Liver (tissue), 9 donors: ENCODE measurements around the gene NRF1. TPM values are rescaled to one million over a fixed set of nuclear protein-coding genes. Genes with fewer than 3 reads are reported as not detected.

Source experiments
- DNase-seq: peaks from one replicate; pipeline ENCODE4 v3.0.0-alpha.2; 2017; ENCODE audit warnings: low spot score
- H3K27ac ChIP-seq, 2 donors: one replicate each; pipeline ENCODE4 v1.7.0; 2013; ENCODE audit warnings: inconsistent platforms in 2 of 2, low read length in 2 of 2, control low read depth in 1 of 2, low read depth in 1 of 2, mild to moderate bottlenecking in 1 of 2
- H3K27me3 ChIP-seq, 4 donors: one replicate each; pipeline versions ENCODE4 v1.6.1 to v1.7.0; 2013; ENCODE audit warnings: low read length in 3 of 4, inconsistent platforms in 1 of 4, mild to moderate bottlenecking in 1 of 4, moderate library complexity in 1 of 4; ENCODE audit not compliant: control insufficient read depth in 4 of 4, insufficient read depth in 4 of 4
- H3K36me3 ChIP-seq, 4 donors: one replicate each; pipeline versions ENCODE4 v1.6.1 to v1.7.0; 2013; ENCODE audit warnings: low read length in 3 of 4, mild to moderate bottlenecking in 3 of 4, low read depth in 1 of 4, moderate library complexity in 1 of 4; ENCODE audit not compliant: control insufficient read depth in 4 of 4, insufficient read depth in 3 of 4
- H3K4me1 ChIP-seq, 4 donors: one replicate each; pipeline versions ENCODE4 v1.6.1 to v1.7.0; 2013; ENCODE audit warnings: low read length in 3 of 4, mild to moderate bottlenecking in 3 of 4, moderate library complexity in 1 of 4; ENCODE audit not compliant: control insufficient read depth in 4 of 4, insufficient read depth in 4 of 4
- H3K4me3 ChIP-seq, 3 donors: one replicate each; pipeline versions ENCODE4 v1.6.1 to v1.7.0; 2013; ENCODE audit warnings: low read length in 3 of 3, control low read depth in 1 of 3, low read depth in 1 of 3, mild to moderate bottlenecking in 1 of 3
- H3K9ac ChIP-seq, 2 donors: one replicate each; pipeline ENCODE4 v1.7.0; 2013; ENCODE audit warnings: low read length in 2 of 2, mild to moderate bottlenecking in 2 of 2, moderate library complexity in 2 of 2, control low read depth in 1 of 2, low read depth in 1 of 2
- H3K9me3 ChIP-seq, 4 donors: one replicate each; pipeline versions ENCODE4 v1.6.1 to v1.7.0; 2013; ENCODE audit warnings: low read length in 3 of 4; ENCODE audit not compliant: control insufficient read depth in 4 of 4
- ATF3 ChIP-seq: IDR thresholded peaks from 2 replicates; pipeline ENCODE4 v1.6.1; 2016; ENCODE audit warnings: antibody characterized with exemption
- EGR1 ChIP-seq, 2 donors: IDR thresholded peaks; 2 replicates each; pipeline ENCODE4 v1.6.1; 2016 to 2018; ENCODE audit warnings: antibody characterized with exemption in 2 of 2, low read depth in 2 of 2
- FOXA1 ChIP-seq: IDR thresholded peaks from 2 replicates; pipeline ENCODE4 v1.6.1; 2016; ENCODE audit warnings: antibody characterized with exemption
- FOXA2 ChIP-seq: IDR thresholded peaks from 2 replicates; pipeline ENCODE4 v1.6.1; 2016; ENCODE audit warnings: antibody characterized with exemption
- GABPA ChIP-seq, 2 donors: IDR thresholded peaks in 1 of 2; conservative IDR thresholded peaks in 1 of 2; 2 replicates each; pipeline ENCODE4 v1.6.1; 2016; ENCODE audit warnings: antibody characterized with exemption in 2 of 2, mild to moderate bottlenecking in 1 of 2, moderate library complexity in 1 of 2
- HNF4A ChIP-seq, 2 donors: conservative IDR thresholded peaks; 2 replicates each; pipeline ENCODE4 v1.6.1; 2016; ENCODE audit warnings: antibody characterized with exemption in 2 of 2, mild to moderate bottlenecking in 2 of 2
- HNF4G ChIP-seq: IDR thresholded peaks from 2 replicates; pipeline ENCODE4 v1.6.1; 2016; ENCODE audit warnings: antibody characterized with exemption
- JUND ChIP-seq, 2 donors: IDR thresholded peaks; 2 replicates each; pipeline ENCODE4 v1.6.1; 2016; ENCODE audit warnings: antibody characterized with exemption in 2 of 2
- MAX ChIP-seq: IDR thresholded peaks from 2 replicates; pipeline ENCODE4 v1.6.1; 2016; ENCODE audit warnings: antibody characterized with exemption
- NR2F2 ChIP-seq: IDR thresholded peaks from 2 replicates; pipeline ENCODE4 v1.6.1; 2016; ENCODE audit warnings: antibody characterized with exemption
- RAD21 ChIP-seq, 2 donors: IDR thresholded peaks; 2 replicates each; pipeline ENCODE4 v1.6.1; 2016; ENCODE audit warnings: antibody characterized with exemption in 2 of 2, mild to moderate bottlenecking in 2 of 2
- RXRA ChIP-seq, 2 donors: IDR thresholded peaks; 2 replicates each; pipeline ENCODE4 v1.6.1; 2017 to 2018; ENCODE audit warnings: antibody characterized with exemption in 2 of 2, mild to moderate bottlenecking in 1 of 2
- SP1 ChIP-seq: IDR thresholded peaks from 2 replicates; pipeline ENCODE4 v1.6.1; 2018; ENCODE audit warnings: antibody characterized with exemption, mild to moderate bottlenecking
- TAF1 ChIP-seq: conservative IDR thresholded peaks from 2 replicates; pipeline ENCODE4 v1.6.1; 2016; ENCODE audit warnings: antibody characterized with exemption, mild to moderate bottlenecking
- YY1 ChIP-seq: IDR thresholded peaks from 2 replicates; pipeline ENCODE4 v1.6.1; 2016; ENCODE audit warnings: antibody characterized with exemption, mild to moderate bottlenecking
- ZBTB33 ChIP-seq: IDR thresholded peaks from 2 replicates; pipeline ENCODE4 v1.6.1; 2016; ENCODE audit warnings: antibody characterized with exemption
- WGBS: extraction: QIAGEN DNeasy Blood & Tissue Kit; methylation state at CpG from one replicate; pipeline ENCODE4 v1.1.7; 2013; 5-methylcytosine and 5-hydroxymethylcytosine counted together
- polyA plus RNA-seq, 2 donors: library from polyadenylated mRNA; stranded (reverse) in 1 of 2; unstranded in 1 of 2; fragments of 200-250 nt in 1 of 2; fragments of >200 nt in 1 of 2; fragmentation: Nextera tagmentation in 1 of 2; extraction: Ambion mirVana in 1 of 2; gene quantifications; one replicate each; pipeline versions ENCODE4 v1.2.1 to v1.2.3, GENCODE V29; 2013 to 2015
- total RNA-seq, 2 donors: library from RNA; depleted of rRNA; stranded (reverse); fragments of >200 nt; gene quantifications; one replicate each; pipeline ENCODE4 v1.2.3, GENCODE V29; 2014
- TF ChIP-seq, protein P1 (sequence below): IDR thresholded peaks from 2 replicates; pipeline ENCODE4 v1.6.1; 2016; ENCODE audit warnings: antibody characterized with exemption, mild to moderate bottlenecking
- TF ChIP-seq, protein P2 (sequence below): fragments of 150-350 bp; IDR thresholded peaks from 2 replicates; pipeline ENCODE4 v1.5.1; 2017; ENCODE audit warnings: improper control_type of control experiment, low read depth, low read length; ENCODE audit not compliant: missing input control
- donor health status: healthy.
- donor health status: healthy.
- donor health status: healthy.
- donor health status: healthy.
- donor health status: healthy.

The NRF1 gene
- total and polyA plus RNA-seq, 4 donors: 1.3 to 14.8 (median 5.3) TPM

- Histone ChIP-seq H3K4me1 (no peaks in the 10 kb centered on the region), H3K9ac (no peak overlapping the region), H3K36me3 (no peaks in the 10 kb centered on the region), H3K9me3 (no peaks in the 10 kb centered on the region), H3K27ac (no peak overlapping the region), H3K27me3 (no peaks in the 10 kb centered on the region), H3K4me3 (no peak overlapping the region)
- no peak for DNase-seq
- TF ChIP-seq TAF1 (no peak), ATF3 (no peak), NR2F2 (no peak), EGR1 (IDR thresholded peaks at IDR 0.05; ENCODE audit: low read depth in 2 of 2) (no peak), FOXA1 (no peak), HNF4G (no peak), SP1 (no peak), HNF4A (conservative IDR thresholded peaks at IDR 0.05) (no peak), ZBTB33 (no peak), RXRA (IDR thresholded peaks at IDR 0.05) (no peak), FOXA2 (no peak)
- TF ChIP-seq, protein P1, sequence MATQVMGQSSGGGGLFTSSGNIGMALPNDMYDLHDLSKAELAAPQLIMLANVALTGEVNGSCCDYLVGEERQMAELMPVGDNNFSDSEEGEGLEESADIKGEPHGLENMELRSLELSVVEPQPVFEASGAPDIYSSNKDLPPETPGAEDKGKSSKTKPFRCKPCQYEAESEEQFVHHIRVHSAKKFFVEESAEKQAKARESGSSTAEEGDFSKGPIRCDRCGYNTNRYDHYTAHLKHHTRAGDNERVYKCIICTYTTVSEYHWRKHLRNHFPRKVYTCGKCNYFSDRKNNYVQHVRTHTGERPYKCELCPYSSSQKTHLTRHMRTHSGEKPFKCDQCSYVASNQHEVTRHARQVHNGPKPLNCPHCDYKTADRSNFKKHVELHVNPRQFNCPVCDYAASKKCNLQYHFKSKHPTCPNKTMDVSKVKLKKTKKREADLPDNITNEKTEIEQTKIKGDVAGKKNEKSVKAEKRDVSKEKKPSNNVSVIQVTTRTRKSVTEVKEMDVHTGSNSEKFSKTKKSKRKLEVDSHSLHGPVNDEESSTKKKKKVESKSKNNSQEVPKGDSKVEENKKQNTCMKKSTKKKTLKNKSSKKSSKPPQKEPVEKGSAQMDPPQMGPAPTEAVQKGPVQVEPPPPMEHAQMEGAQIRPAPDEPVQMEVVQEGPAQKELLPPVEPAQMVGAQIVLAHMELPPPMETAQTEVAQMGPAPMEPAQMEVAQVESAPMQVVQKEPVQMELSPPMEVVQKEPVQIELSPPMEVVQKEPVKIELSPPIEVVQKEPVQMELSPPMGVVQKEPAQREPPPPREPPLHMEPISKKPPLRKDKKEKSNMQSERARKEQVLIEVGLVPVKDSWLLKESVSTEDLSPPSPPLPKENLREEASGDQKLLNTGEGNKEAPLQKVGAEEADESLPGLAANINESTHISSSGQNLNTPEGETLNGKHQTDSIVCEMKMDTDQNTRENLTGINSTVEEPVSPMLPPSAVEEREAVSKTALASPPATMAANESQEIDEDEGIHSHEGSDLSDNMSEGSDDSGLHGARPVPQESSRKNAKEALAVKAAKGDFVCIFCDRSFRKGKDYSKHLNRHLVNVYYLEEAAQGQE: no peak
- WGBS: 92% methylated on average over 5 of the region's 5 CpGs
These were observed 40.3 kb upstream of the NRF1 start for GRCh38 chr7:129571201-129571600.

DNA sequence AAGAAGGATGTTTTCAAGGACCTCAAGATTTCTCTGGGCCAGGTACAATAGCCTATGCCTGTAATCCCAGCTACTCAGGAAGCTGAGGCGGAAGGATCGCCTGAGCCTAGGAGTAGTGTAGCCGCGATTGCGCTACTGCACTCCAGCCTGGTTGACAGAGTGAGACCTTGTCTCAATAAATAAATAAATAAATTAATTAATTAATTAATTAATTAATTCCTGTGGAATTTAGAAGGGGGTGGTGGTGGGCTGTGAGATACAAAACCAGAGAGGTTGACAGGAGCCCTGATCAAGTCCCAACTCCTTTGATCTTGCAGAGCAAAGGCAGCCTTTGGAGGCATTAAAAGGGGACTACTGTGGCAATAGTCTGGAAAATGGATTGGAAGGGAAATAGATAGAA is 39.3 kb upstream of the NRF1 start:
- Histone ChIP-seq H3K27me3 (no peaks in the 10 kb centered on the region), H3K36me3 (no peaks in the 10 kb centered on the region), H3K9ac (no peak overlapping the region), H3K9me3 (no peaks in the 10 kb centered on the region), H3K4me1 (no peaks in the 10 kb centered on the region), H3K27ac (no peak overlapping the region), H3K4me3 (no peak overlapping the region)
- DNase-seq: no peak
- TF ChIP-seq HNF4A (conservative IDR thresholded peaks at IDR 0.05) (no peak), JUND (IDR thresholded peaks at IDR 0.05) (no peak), FOXA2 (no peak), GABPA (IDR thresholded peaks at IDR 0.05 in 1 of 2, conservative IDR thresholded peaks at IDR 0.05 in 1 of 2) (no peak), ZBTB33 (no peak), NR2F2 (no peak), HNF4G (no peak), SP1 (no peak), TAF1 (no peak), YY1 (no peak), RXRA (IDR thresholded peaks at IDR 0.05) (no peak), MAX (no peak), RAD21 (IDR thresholded peaks at IDR 0.05) (no peak), ATF3 (no peak), EGR1 (IDR thresholded peaks at IDR 0.05; ENCODE audit: low read depth in 2 of 2) (no peak)
- TF ChIP-seq, protein P2, sequence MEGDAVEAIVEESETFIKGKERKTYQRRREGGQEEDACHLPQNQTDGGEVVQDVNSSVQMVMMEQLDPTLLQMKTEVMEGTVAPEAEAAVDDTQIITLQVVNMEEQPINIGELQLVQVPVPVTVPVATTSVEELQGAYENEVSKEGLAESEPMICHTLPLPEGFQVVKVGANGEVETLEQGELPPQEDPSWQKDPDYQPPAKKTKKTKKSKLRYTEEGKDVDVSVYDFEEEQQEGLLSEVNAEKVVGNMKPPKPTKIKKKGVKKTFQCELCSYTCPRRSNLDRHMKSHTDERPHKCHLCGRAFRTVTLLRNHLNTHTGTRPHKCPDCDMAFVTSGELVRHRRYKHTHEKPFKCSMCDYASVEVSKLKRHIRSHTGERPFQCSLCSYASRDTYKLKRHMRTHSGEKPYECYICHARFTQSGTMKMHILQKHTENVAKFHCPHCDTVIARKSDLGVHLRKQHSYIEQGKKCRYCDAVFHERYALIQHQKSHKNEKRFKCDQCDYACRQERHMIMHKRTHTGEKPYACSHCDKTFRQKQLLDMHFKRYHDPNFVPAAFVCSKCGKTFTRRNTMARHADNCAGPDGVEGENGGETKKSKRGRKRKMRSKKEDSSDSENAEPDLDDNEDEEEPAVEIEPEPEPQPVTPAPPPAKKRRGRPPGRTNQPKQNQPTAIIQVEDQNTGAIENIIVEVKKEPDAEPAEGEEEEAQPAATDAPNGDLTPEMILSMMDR: no peak
- 98% methylated on average over 5 of the region's 5 CpGs for WGBS
